B cell (primary cell): ENCODE results near the gene FSHR.

Experiments used
- EZH2 ChIP-seq: IDR thresholded peaks from 2 replicates; pipeline ENCODE4 v1.6.1; 2012; ENCODE audit warnings: borderline replicate concordance, low read depth, mild to moderate bottlenecking, moderate library complexity, low read length; ENCODE audit not compliant: insufficient read depth, poor library complexity, severe bottlenecking
- TF ChIP-seq, protein P1 (sequence below): fragments of 200-600 bp; IDR thresholded peaks from one replicate; pipeline ENCODE4 v1.8.0; 2022; ENCODE audit warnings: antibody characterized with exemption, mild to moderate bottlenecking

DNA sequence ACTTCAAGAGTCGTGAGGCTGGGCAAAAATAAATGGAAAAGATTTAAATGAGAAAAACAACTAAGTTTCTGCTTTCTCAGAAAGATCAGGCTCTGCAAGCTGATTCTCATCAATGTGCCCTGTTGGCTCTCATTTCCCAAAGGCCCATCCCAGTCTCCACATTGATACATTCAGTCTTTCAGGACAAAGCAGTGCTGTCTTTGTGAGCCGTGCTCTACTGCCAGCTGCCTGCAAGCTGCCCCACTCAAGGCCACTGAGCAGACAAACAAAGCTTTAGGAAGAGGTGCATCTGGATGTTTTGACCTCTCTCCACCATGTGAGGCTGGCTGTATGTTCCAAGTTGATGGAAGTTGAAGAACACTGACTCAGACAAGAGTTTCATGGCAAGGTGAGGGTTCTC is 48.8 kb downstream of the FSHR start:
- TF ChIP-seq, protein P1, sequence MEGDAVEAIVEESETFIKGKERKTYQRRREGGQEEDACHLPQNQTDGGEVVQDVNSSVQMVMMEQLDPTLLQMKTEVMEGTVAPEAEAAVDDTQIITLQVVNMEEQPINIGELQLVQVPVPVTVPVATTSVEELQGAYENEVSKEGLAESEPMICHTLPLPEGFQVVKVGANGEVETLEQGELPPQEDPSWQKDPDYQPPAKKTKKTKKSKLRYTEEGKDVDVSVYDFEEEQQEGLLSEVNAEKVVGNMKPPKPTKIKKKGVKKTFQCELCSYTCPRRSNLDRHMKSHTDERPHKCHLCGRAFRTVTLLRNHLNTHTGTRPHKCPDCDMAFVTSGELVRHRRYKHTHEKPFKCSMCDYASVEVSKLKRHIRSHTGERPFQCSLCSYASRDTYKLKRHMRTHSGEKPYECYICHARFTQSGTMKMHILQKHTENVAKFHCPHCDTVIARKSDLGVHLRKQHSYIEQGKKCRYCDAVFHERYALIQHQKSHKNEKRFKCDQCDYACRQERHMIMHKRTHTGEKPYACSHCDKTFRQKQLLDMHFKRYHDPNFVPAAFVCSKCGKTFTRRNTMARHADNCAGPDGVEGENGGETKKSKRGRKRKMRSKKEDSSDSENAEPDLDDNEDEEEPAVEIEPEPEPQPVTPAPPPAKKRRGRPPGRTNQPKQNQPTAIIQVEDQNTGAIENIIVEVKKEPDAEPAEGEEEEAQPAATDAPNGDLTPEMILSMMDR: no peak
- no peak for TF ChIP-seq EZH2
